Glomerular endothelial cell (primary cell): ENCODE results near the gene PTCRA. TPM values are rescaled to one million over a fixed set of nuclear protein-coding genes. Genes with fewer than 3 reads are reported as not detected.
"Not testable (repeated sequence)": the region's sequence is repeated elsewhere in the genome, so short reads cannot be mapped to it uniquely, and the experiment has no call there.

ENCODE experiments used
- DNase-seq: peaks from one replicate; pipeline ENCODE4 v3.0.0-alpha.2; 2011; ENCODE audit warnings: low read depth, low spot score; ENCODE audit errors: extremely low read depth
- total RNA-seq: library from RNA; depleted of rRNA; stranded (reverse); fragments of >200 nt; gene quantifications from 2 replicates; pipeline ENCODE4 v1.2.3, GENCODE V29; 2015

Gene PTCRA
- total RNA-seq = not detected in 2 replicates

- no peak for DNase-seq
Observed at GRCh38 chr6:42915732-42916131, at the start of gene PTCRA. TSS of gene PTCRA (plus strand) at chr6:42916053. CDS start at chr6:42916070, 17 bp downstream.

- DNase-seq = no peak
Observed at GRCh38 chr6:42870145-42870936, 45.5 kb upstream of the PTCRA start.

- DNase-seq = no peak
Observed at GRCh38 chr6:42871711-42872110, 44.1 kb upstream of the PTCRA start.

GRCh38 chr6:42873313-42873712 lies 42.5 kb upstream of the PTCRA start:
- DNase-seq = no peak

GRCh38 chr6:42877695-42878094 lies 38.2 kb upstream of the PTCRA start:
- no peak for DNase-seq

GRCh38 chr6:42879372-42880239 lies 36.2 kb upstream of the PTCRA start, which contains the start of gene RPL7L1:
TSS of gene RPL7L1 (plus strand) at chr6:42879616. CDS start at chr6:42879911, 295 bp downstream.
- DNase-seq = peak; percentile 75

- DNase-seq = not testable (repeated sequence)
Observed at GRCh38 chr6:42880240-42880817, 35.5 kb upstream of the PTCRA start.

- DNase-seq = not testable (repeated sequence)
Observed at GRCh38 chr6:42880871-42881270, 35.0 kb upstream of the PTCRA start.

GRCh38 chr6:42885702-42886101 lies 30.2 kb upstream of the PTCRA start:
- no peak for DNase-seq

- DNase-seq = not testable (repeated sequence)
Observed at GRCh38 chr6:42888201-42888600, 27.7 kb upstream of the PTCRA start.

- no peak for DNase-seq
Observed at GRCh38 chr6:42889815-42890214, 26.0 kb upstream of the PTCRA start.

GRCh38 chr6:42890311-42891198 lies 25.3 kb upstream of the PTCRA start:
- DNase-seq = peak; percentile 69

- no peak for DNase-seq
Observed at GRCh38 chr6:42891199-42891722, 24.6 kb upstream of the PTCRA start.

- not testable (repeated sequence) for DNase-seq
Observed at GRCh38 chr6:42894041-42894828, 21.6 kb upstream of the PTCRA start.

- no peak for DNase-seq
Observed at GRCh38 chr6:42896178-42896719, 19.6 kb upstream of the PTCRA start.

GRCh38 chr6:42898891-42899361 lies 16.9 kb upstream of the PTCRA start:
- peak; percentile 57 for DNase-seq

GRCh38 chr6:42899871-42900270 lies 16.0 kb upstream of the PTCRA start:
- DNase-seq = no peak

GRCh38 chr6:42901538-42901957 lies 14.3 kb upstream of the PTCRA start:
- peak; percentile 70 for DNase-seq
